Caco-2 (cell line): ENCODE data around the gene C1orf35. TPM values are rescaled to one million over a fixed set of nuclear protein-coding genes. Genes with fewer than 3 reads are reported as not detected.

Source experiments
- BruUV-seq: library from RNA; stranded (reverse); fragments of 400-500 nt; replicated peaks from 2 replicates; lab custom pipeline; 2021; lab: Mats Ljungman, UMichigan
- CTCF ChIA-PET: fragments of 300-600 bp; sonication (Branson Sonifier 250); formaldehyde crosslinking; loops from one replicate; lab custom pipeline; 2022; ENCODE audit warnings: antibody characterized with exemption; lab: Charles Lee
- POLR2A ChIA-PET: fragments of 300-600 bp; sonication (Branson Sonifier 250); formaldehyde crosslinking; loops from one replicate; lab custom pipeline; 2022; ENCODE audit warnings: antibody characterized with exemption; lab: Charles Lee
- DNase-seq, 2 experiments: peaks; one replicate each; pipeline versions ENCODE4 v3.0.0 to v3.0.0-alpha.2; 2020 to 2022
- H3K27me3 ChIP-seq: replicated peaks from 2 replicates; pipeline ENCODE4 v1.6.0; 2011; ENCODE audit warnings: low read length; ENCODE audit not compliant: control insufficient read depth, insufficient read depth
- H3K36me3 ChIP-seq: 2 replicates; pipeline ENCODE4 v1.5.1; 2011; ENCODE audit warnings: low read length; ENCODE audit not compliant: control insufficient read depth, insufficient read depth
- H3K4me1 ChIP-seq: fragments of 250-450 bp; sonication (Bioruptor Pico); 2 replicates; pipeline ENCODE4 v1.5.1; 2020; ENCODE audit warnings: mild to moderate bottlenecking
- H3K4me3 ChIP-seq: 2 replicates; pipeline ENCODE4 v1.5.1; 2011; ENCODE audit warnings: low read depth, mild to moderate bottlenecking, control low read depth, low read length
- H3K9me3 ChIP-seq: fragments of 250-450 bp; sonication (Bioruptor Pico); 2 replicates; pipeline ENCODE4 v1.5.1; 2020; ENCODE audit warnings: mild to moderate bottlenecking, moderate library complexity
- H3K27ac Mint-ChIP-seq: one replicate; pipeline ENCODE4 v1.8.0; 2022; ENCODE audit warnings: mixed read lengths; ENCODE audit not compliant: unreplicated experiment
- H3K27me3 Mint-ChIP-seq: one replicate; pipeline ENCODE4 v1.8.0; 2022; ENCODE audit warnings: mixed read lengths; ENCODE audit not compliant: insufficient read depth, unreplicated experiment
- H3K36me3 Mint-ChIP-seq: one replicate; pipeline ENCODE4 v1.8.0; 2022; ENCODE audit warnings: mild to moderate bottlenecking, mixed read lengths; ENCODE audit not compliant: insufficient read depth, unreplicated experiment
- H3K4me1 Mint-ChIP-seq: one replicate; pipeline ENCODE4 v1.8.0; 2022; ENCODE audit warnings: low read depth, mixed read lengths; ENCODE audit not compliant: unreplicated experiment
- H3K4me3 Mint-ChIP-seq: one replicate; pipeline ENCODE4 v1.8.0; 2022; ENCODE audit warnings: mild to moderate bottlenecking, moderate library complexity, mixed read lengths; ENCODE audit not compliant: unreplicated experiment
- H3K9me3 Mint-ChIP-seq: one replicate; pipeline ENCODE4 v1.8.0; 2022; ENCODE audit warnings: mixed read lengths; ENCODE audit not compliant: unreplicated experiment
- CTCF ChIP-seq, 2 experiments: fragments of 200-600 bp in 1 of 2; IDR thresholded peaks; 1 replicate in 1 of 2; 2 replicates in 1 of 2; pipeline versions ENCODE4 v1.5.1 to v1.8.0; 2011 to 2022; ENCODE audit warnings: antibody characterized with exemption in 1 of 2, control low read depth in 1 of 2, inconsistent platforms in 1 of 2, low read depth in 1 of 2, low read length in 1 of 2, mild to moderate bottlenecking in 1 of 2, moderate library complexity in 1 of 2; ENCODE audit not compliant: insufficient read depth in 1 of 2, severe bottlenecking in 1 of 2, unreplicated experiment in 1 of 2
- intact Hi-C: fragments of 100-400 bp; cut with micrococcal nuclease; formaldehyde crosslinking; loops from one replicate; pipeline ENCODE4 v1.10.0; 2022; ENCODE audit not compliant: unreplicated experiment
- total RNA-seq: library from RNA; stranded (reverse); gene quantifications from 2 replicates; pipeline ENCODE4 v1.2.3, GENCODE V29; 2022

Gene C1orf35
- total RNA-seq, 1 experiment from 2014 or later = 34.5 TPM

GRCh38 chr1:228071839-228072657 lies 31.1 kb downstream of the C1orf35 start:
- CTCF ChIA-PET = no interaction called here
- Mint-ChIP-seq H3K4me1 (no peaks in the 10 kb centered on the region), H3K27ac (no peak overlapping the region), H3K27me3 (peaks cover 2% of the 10 kb centered on the region), H3K36me3 (peaks cover 13% of the 10 kb centered on the region), H3K4me3 (no peak overlapping the region), H3K9me3 (no peaks in the 10 kb centered on the region)
- intact Hi-C loops = no loop called here
- Histone ChIP-seq H3K9me3 (no peaks in the 10 kb centered on the region), H3K27me3 (no peaks in the 10 kb centered on the region), H3K36me3 (no peaks in the 10 kb centered on the region), H3K4me3 (no peak overlapping the region), H3K4me1 (no peaks in the 10 kb centered on the region)
- TF ChIP-seq CTCF (IDR thresholded peaks at IDR 0.05; ENCODE audit: insufficient read depth in 1 of 2, low read depth in 1 of 2, low read length in 1 of 2, severe bottlenecking in 1 of 2, unreplicated experiment in 1 of 2) = no peak
- POLR2A ChIA-PET = no interaction called here
- no TSS peak for BruUV-seq
- no peak for DNase-seq

GRCh38 chr1:228070851-228071250 lies 32.3 kb downstream of the C1orf35 start:
- POLR2A ChIA-PET = no interaction called here
- CTCF ChIA-PET = no interaction called here
- Mint-ChIP-seq H3K9me3 (no peaks in the 10 kb centered on the region), H3K27me3 (peaks cover 6% of the 10 kb centered on the region), H3K27ac (no peak overlapping the region), H3K36me3 (peaks cover 9% of the 10 kb centered on the region), H3K4me1 (no peaks in the 10 kb centered on the region), H3K4me3 (no peak overlapping the region)
- intact Hi-C loops = no loop called here
- no peaks in the 10 kb centered on the region for H3K4me1 ChIP-seq
- H3K4me3 ChIP-seq = no peak overlapping the region
- DNase-seq = no peak
- H3K27me3 ChIP-seq = no peaks in the 10 kb centered on the region
- TF ChIP-seq CTCF (IDR thresholded peaks at IDR 0.05; ENCODE audit: insufficient read depth in 1 of 2, low read depth in 1 of 2, low read length in 1 of 2, severe bottlenecking in 1 of 2, unreplicated experiment in 1 of 2) = no peak
- H3K9me3 ChIP-seq = no peaks in the 10 kb centered on the region
- BruUV-seq = no TSS peak
- H3K36me3 ChIP-seq = no peaks in the 10 kb centered on the region

- H3K27ac Mint-ChIP-seq = no peak overlapping the region
Measured at GRCh38 chr1:228070173-228070572, 33.0 kb downstream of the C1orf35 start.

More at GRCh38 chr1:228070173-228070572, 33.0 kb downstream of the C1orf35 start:
- no peaks in the 10 kb centered on the region for H3K9me3 Mint-ChIP-seq
- no peaks in the 10 kb centered on the region for H3K36me3 ChIP-seq
- BruUV-seq = no TSS peak
- CTCF ChIA-PET = no interaction called here
- no peaks in the 10 kb centered on the region for H3K27me3 ChIP-seq
- no peak overlapping the region for H3K4me3 ChIP-seq
- H3K36me3 Mint-ChIP-seq = peaks cover 7% of the 10 kb centered on the region
- H3K27me3 Mint-ChIP-seq = peaks cover 6% of the 10 kb centered on the region
- no peaks in the 10 kb centered on the region for H3K4me1 Mint-ChIP-seq
- no peak for DNase-seq
- no peak overlapping the region for H3K4me3 Mint-ChIP-seq
- POLR2A ChIA-PET = no interaction called here
- no peaks in the 10 kb centered on the region for H3K9me3 ChIP-seq
- intact Hi-C loops = no loop called here
- H3K4me1 ChIP-seq = no peaks in the 10 kb centered on the region
- no peak for TF ChIP-seq CTCF (IDR thresholded peaks at IDR 0.05; ENCODE audit: insufficient read depth in 1 of 2, low read depth in 1 of 2, low read length in 1 of 2, severe bottlenecking in 1 of 2, unreplicated experiment in 1 of 2)
